ENCODE data around the gene ABCF2.

The ABCF2 gene

DNA sequence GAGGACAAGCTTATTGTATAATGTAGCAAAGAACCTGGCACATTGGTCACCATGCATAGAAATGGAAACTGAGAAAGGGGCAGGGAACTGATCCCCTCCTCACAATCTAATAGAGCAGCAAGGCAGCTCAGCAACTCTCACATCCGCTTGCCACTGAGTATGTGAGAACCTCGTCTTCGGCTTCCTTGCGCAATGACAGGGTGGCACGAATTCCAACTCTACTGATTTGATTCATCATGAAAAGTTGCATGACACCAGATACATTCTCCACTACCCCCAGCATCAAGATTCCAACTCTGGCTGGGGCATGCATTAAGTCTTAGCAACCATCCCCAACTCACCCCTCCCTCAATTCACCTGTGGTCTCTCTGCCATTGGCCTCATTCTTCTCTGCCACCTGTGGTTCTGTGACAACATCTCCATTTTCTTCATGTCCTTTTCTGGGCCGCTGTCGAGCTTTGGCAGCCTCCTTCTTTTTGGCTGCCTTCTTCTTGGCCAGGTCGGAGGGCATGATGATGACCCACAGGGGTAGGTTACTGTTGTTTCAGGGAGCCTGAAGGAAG lies 976 bp downstream of the ABCF2 start:
- Histone ChIP-seq H3K9me3 (no peaks in the 10 kb centered on the region), H3K27ac (peak overlapping the region; percentile 73 to 91), H3K4me3 (peak overlapping the region; percentile 83 to 89), H3K27me3 (no peaks in the 10 kb centered on the region), H3K4me1 (peaks cover 4 to 26% (median 18%) of the 10 kb centered on the region in 4 donors), H3K36me3 (peaks cover 26 to 41% (median 40%) of the 10 kb centered on the region in 3 donors)
- DNase-seq, result peak in 1 of 2 donors; percentile 55
- TF ChIP-seq, protein P1, sequence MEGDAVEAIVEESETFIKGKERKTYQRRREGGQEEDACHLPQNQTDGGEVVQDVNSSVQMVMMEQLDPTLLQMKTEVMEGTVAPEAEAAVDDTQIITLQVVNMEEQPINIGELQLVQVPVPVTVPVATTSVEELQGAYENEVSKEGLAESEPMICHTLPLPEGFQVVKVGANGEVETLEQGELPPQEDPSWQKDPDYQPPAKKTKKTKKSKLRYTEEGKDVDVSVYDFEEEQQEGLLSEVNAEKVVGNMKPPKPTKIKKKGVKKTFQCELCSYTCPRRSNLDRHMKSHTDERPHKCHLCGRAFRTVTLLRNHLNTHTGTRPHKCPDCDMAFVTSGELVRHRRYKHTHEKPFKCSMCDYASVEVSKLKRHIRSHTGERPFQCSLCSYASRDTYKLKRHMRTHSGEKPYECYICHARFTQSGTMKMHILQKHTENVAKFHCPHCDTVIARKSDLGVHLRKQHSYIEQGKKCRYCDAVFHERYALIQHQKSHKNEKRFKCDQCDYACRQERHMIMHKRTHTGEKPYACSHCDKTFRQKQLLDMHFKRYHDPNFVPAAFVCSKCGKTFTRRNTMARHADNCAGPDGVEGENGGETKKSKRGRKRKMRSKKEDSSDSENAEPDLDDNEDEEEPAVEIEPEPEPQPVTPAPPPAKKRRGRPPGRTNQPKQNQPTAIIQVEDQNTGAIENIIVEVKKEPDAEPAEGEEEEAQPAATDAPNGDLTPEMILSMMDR (IDR thresholded peaks at IDR 0.05), result no peak
- intact Hi-C loops (cut with DNase I; ENCODE audit: low total_unique reads), result no loop called here

DNA sequence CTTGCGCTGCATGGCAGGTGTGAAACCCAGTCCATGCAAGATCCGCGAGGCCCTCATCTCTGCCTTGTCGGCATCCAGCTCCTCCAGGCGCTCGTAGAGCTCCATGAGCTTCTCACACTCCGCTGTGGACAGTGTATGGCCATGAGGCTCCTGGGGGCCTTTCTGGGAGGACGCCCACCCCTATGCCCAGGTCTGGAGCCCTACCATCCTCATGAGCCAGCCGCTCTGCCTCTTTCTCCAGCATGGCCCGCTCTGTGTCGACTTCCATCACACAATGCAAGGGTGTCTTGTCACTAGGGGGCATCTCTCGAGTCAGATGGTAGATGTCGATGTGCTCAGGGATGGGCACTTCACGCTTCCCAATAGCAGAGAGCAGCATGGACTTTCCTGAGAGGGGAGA lies 3.3 kb downstream of the ABCF2 start:
- DNase-seq, result peak in 1 of 2 donors; percentile 57
- Histone ChIP-seq H3K4me3 (no peak overlapping the region), H3K36me3 (peaks cover 47 to 64% (median 62%) of the 10 kb centered on the region in 3 donors), H3K27me3 (no peaks in the 10 kb centered on the region), H3K9me3 (no peaks in the 10 kb centered on the region), H3K4me1 (peaks cover 4 to 26% (median 18%) of the 10 kb centered on the region in 4 donors), H3K27ac (no peak overlapping the region)
- TF ChIP-seq, protein P1 (IDR thresholded peaks at IDR 0.05), result no peak
- intact Hi-C loops (cut with DNase I; ENCODE audit: low total_unique reads), result no loop called here

- TF ChIP-seq, protein P1 (IDR thresholded peaks at IDR 0.05), result no peak
- intact Hi-C loops (cut with DNase I; ENCODE audit: low total_unique reads), result no loop called here
- peaks cover 89 to 100% (median 97%) of the 10 kb centered on the region in 3 donors for H3K36me3 ChIP-seq
Observed at GRCh38 chr7:151218170-151218569, 8.8 kb downstream of the ABCF2 start.

DNA sequence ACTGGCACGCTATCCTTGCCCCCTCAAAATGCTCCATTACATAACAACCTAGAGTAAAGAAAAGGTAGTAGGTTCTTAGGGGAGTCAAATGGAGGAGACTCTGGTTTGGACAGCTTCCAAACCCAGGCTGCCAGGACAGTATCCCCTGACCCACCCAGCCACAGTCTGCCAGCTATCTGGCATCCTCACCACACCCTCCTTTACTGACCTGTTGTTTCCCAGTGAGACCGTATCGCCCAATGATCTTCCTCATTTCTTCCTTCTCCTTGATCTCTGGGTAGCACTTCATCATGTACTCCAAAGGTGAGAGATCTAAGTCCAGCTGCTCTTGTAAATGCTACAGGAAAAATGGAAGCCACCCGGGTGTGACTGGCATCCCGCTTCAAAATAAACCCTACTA lies 11.6 kb downstream of the ABCF2 start:
- DNase-seq, result no peak
- H3K4me1 ChIP-seq, result no peaks in the 10 kb centered on the region
- TF ChIP-seq, protein P1 (IDR thresholded peaks at IDR 0.05), result no peak
- H3K36me3 ChIP-seq, result peaks cover 75 to 88% (median 84%) of the 10 kb centered on the region in 3 donors
- no peaks in the 10 kb centered on the region for H3K27me3 ChIP-seq
- intact Hi-C loops (cut with DNase I; ENCODE audit: low total_unique reads), result no loop called here
- no peak overlapping the region for H3K4me3 ChIP-seq
- H3K9me3 ChIP-seq, result no peaks in the 10 kb centered on the region
- no peak overlapping the region for H3K27ac ChIP-seq

More at GRCh38 chr7:151218170-151218569, 8.8 kb downstream of the ABCF2 start:
- Histone ChIP-seq H3K9me3 (no peaks in the 10 kb centered on the region), H3K4me3 (no peak overlapping the region), H3K27ac (no peak overlapping the region), H3K4me1 (no peaks in the 10 kb centered on the region), H3K27me3 (no peaks in the 10 kb centered on the region)
- no peak for DNase-seq

- no peak for DNase-seq
- no peaks in the 10 kb centered on the region for H3K4me1 ChIP-seq
- TF ChIP-seq, protein P1 (IDR thresholded peaks at IDR 0.05), result no peak
- no peaks in the 10 kb centered on the region for H3K9me3 ChIP-seq
- no peaks in the 10 kb centered on the region for H3K27me3 ChIP-seq
- H3K27ac ChIP-seq, result no peak overlapping the region
- no peak overlapping the region for H3K4me3 ChIP-seq
- peaks cover 61 to 72% (median 69%) of the 10 kb centered on the region in 3 donors for H3K36me3 ChIP-seq
- intact Hi-C loops (cut with DNase I; ENCODE audit: low total_unique reads), result no loop called here
Observed at GRCh38 chr7:151213826-151214225, 13.2 kb downstream of the ABCF2 start.

Data from tibial artery (tissue), 4 donors.